ENCODE measurements around the gene CELSR2. TPM values are rescaled to one million over a fixed set of nuclear protein-coding genes. Genes with fewer than 3 reads are reported as not detected.

Gene CELSR2
- total and polyA plus RNA-seq, 9 donors, result 1.2 to 8.6 (median 4.2) TPM

- Histone ChIP-seq H3K36me3 (ENCODE audit: control insufficient read depth, insufficient read depth, low read length) (peaks cover 57% of the 10 kb centered on the region), H3K4me1 (ENCODE audit: control insufficient read depth, insufficient read depth, low read length) (no peaks in the 10 kb centered on the region), H3K4me3 (ENCODE audit: low read length) (no peak overlapping the region), H3K9me3 (replicated peaks; ENCODE audit: control insufficient read depth, low read depth, low read length) (no peaks in the 10 kb centered on the region), H3K27ac (ENCODE audit: low read length) (no peak overlapping the region), H3K27me3 (ENCODE audit: control insufficient read depth, insufficient read depth, low read length) (no peaks in the 10 kb centered on the region)
- no peak for DNase-seq
- WGBS (ENCODE audit: insufficient coverage), result no CpG with 5 or more reads among the region's 3 CpGs
These were observed 21.2 kb upstream of the CELSR2 start for GRCh38 chr1:109228167-109228566.

GRCh38 chr1:109229531-109230127, 19.7 kb upstream of the CELSR2 start:
- H3K36me3 ChIP-seq (ENCODE audit: control insufficient read depth, insufficient read depth, low read length), result peaks cover 56% of the 10 kb centered on the region

GRCh38 chr1:109231066-109231465, 18.3 kb upstream of the CELSR2 start:
- no peak for DNase-seq
- H3K36me3 ChIP-seq (ENCODE audit: control insufficient read depth, insufficient read depth, low read length), result peaks cover 69% of the 10 kb centered on the region
- no peaks in the 10 kb centered on the region for H3K9me3 ChIP-seq (replicated peaks; ENCODE audit: control insufficient read depth, low read depth, low read length)
- H3K27me3 ChIP-seq (ENCODE audit: control insufficient read depth, insufficient read depth, low read length), result no peaks in the 10 kb centered on the region
- no peak overlapping the region for H3K4me3 ChIP-seq (ENCODE audit: low read length)
- no peak overlapping the region for H3K27ac ChIP-seq (ENCODE audit: low read length)
- no peaks in the 10 kb centered on the region for H3K4me1 ChIP-seq (ENCODE audit: control insufficient read depth, insufficient read depth, low read length)
- 93% methylated on average over 3 of the region's 3 CpGs for WGBS (ENCODE audit: insufficient coverage)

More at GRCh38 chr1:109229531-109230127, 19.7 kb upstream of the CELSR2 start:
- no peak for DNase-seq
- H3K4me3 ChIP-seq (ENCODE audit: low read length), result no peak overlapping the region
- no peaks in the 10 kb centered on the region for H3K4me1 ChIP-seq (ENCODE audit: control insufficient read depth, insufficient read depth, low read length)
- no peaks in the 10 kb centered on the region for H3K9me3 ChIP-seq (replicated peaks; ENCODE audit: control insufficient read depth, low read depth, low read length)
- H3K27ac ChIP-seq (ENCODE audit: low read length), result no peak overlapping the region
- no peaks in the 10 kb centered on the region for H3K27me3 ChIP-seq (ENCODE audit: control insufficient read depth, insufficient read depth, low read length)
- 81% methylated on average over 5 of the region's 13 CpGs for WGBS (ENCODE audit: insufficient coverage)

DNA sequence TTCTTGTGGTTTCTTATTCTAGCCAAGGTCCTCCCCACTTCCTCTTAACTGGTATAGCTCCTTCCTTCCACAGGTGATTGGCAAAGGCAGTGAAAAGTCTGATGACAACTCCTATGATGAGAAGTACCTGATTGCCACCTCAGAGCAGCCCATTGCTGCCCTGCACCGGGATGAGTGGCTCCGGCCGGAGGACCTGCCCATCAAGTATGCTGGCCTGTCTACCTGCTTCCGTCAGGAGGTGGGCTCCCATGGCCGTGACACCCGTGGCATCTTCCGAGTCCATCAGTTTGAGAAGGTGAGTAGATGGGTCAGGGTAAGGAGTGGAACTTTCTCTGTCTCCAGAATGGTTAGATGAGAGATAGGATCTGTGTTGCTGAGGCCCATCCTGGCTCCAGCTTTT, 14.2 kb upstream of the CELSR2 start:
- peaks cover 4% of the 10 kb centered on the region for H3K4me1 ChIP-seq (ENCODE audit: control insufficient read depth, insufficient read depth, low read length)
- no peaks in the 10 kb centered on the region for H3K27me3 ChIP-seq (ENCODE audit: control insufficient read depth, insufficient read depth, low read length)
- no peaks in the 10 kb centered on the region for H3K9me3 ChIP-seq (replicated peaks; ENCODE audit: control insufficient read depth, low read depth, low read length)
- WGBS (ENCODE audit: insufficient coverage), result 97% methylated on average over 5 of the region's 7 CpGs
- no peak overlapping the region for H3K27ac ChIP-seq (ENCODE audit: low read length)
- no peak for DNase-seq
- peaks cover 66% of the 10 kb centered on the region for H3K36me3 ChIP-seq (ENCODE audit: control insufficient read depth, insufficient read depth, low read length)
- H3K4me3 ChIP-seq (ENCODE audit: low read length), result no peak overlapping the region

DNA sequence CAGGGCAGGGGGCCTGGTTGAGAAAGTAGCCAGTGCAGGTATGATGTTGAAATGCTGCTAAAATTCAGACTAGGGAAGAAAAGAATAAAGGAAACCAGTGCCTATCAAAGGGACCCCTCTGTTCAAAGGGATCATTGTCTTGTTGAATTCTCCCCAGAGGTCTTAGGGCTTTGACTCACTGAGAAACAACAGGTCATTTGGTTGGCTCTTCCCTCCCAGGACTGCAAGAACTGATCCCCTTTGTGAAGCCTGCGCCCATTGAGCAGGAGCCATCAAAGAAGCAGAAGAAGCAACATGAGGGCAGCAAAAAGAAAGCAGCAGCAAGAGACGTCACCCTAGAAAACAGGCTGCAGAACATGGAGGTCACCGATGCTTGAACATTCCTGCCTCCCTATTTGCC, 11.8 kb upstream of the CELSR2 start:
- no peak overlapping the region for H3K27ac ChIP-seq (ENCODE audit: low read length)
- H3K4me1 ChIP-seq (ENCODE audit: control insufficient read depth, insufficient read depth, low read length), result peaks cover 26% of the 10 kb centered on the region
- H3K27me3 ChIP-seq (ENCODE audit: control insufficient read depth, insufficient read depth, low read length), result peaks cover 5% of the 10 kb centered on the region
- no peaks in the 10 kb centered on the region for H3K9me3 ChIP-seq (replicated peaks; ENCODE audit: control insufficient read depth, low read depth, low read length)
- WGBS (ENCODE audit: insufficient coverage), result 86% methylated on average over 3 of the region's 3 CpGs
- DNase-seq, result no peak
- H3K4me3 ChIP-seq (ENCODE audit: low read length), result no peak overlapping the region
- peaks cover 45% of the 10 kb centered on the region for H3K36me3 ChIP-seq (ENCODE audit: control insufficient read depth, insufficient read depth, low read length)

DNA sequence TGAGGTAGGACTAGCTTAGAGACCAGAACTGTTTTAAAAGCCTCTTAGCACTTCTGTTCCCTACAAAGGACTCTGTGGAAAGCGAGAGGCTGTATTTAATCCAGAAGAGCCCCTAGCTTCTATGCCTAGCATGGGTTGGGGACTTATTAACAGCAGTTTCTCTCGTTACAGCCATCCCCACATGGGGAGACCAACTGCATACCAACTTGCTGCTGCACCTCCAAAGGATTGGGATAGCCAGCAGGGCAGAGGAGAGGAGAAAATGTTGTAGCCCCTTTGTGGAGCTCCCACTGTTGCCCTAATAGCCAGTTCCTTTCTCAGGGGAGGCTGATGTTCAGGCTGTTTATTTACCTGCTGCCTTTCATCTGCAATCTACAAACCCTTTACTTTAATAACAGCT, 11.0 kb upstream of the CELSR2 start:
- Histone ChIP-seq H3K36me3 (ENCODE audit: control insufficient read depth, insufficient read depth, low read length) (peaks cover 38% of the 10 kb centered on the region), H3K4me1 (ENCODE audit: control insufficient read depth, insufficient read depth, low read length) (peaks cover 32% of the 10 kb centered on the region), H3K27me3 (ENCODE audit: control insufficient read depth, insufficient read depth, low read length) (peaks cover 5% of the 10 kb centered on the region), H3K4me3 (ENCODE audit: low read length) (no peak overlapping the region), H3K27ac (ENCODE audit: low read length) (no peak overlapping the region), H3K9me3 (replicated peaks; ENCODE audit: control insufficient read depth, low read depth, low read length) (no peaks in the 10 kb centered on the region)
- WGBS (ENCODE audit: insufficient coverage), result no CpG with 5 or more reads among the region's 2 CpGs
- DNase-seq, result no peak

DNA sequence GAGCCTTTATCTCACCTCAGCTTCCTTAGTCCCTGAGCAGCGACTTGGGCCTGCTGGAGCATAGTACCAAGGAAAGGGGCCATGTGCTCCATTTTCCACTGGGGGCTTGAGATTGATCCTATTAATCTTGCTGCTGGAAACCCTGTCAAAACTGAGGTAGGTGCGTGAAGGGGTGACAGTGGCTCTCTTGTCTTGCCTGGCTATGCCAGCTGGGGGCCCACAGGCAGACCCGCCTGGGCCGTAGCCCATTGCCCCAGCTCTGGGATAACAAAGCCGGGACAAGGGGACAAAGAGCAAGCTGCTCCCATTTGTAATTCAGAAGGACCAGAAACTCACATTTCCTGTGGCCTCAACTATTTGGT, 10.3 kb upstream of the CELSR2 start:
- peaks cover 38% of the 10 kb centered on the region for H3K36me3 ChIP-seq (ENCODE audit: control insufficient read depth, insufficient read depth, low read length)
- no peaks in the 10 kb centered on the region for H3K9me3 ChIP-seq (replicated peaks; ENCODE audit: control insufficient read depth, low read depth, low read length)
- no peak overlapping the region for H3K4me3 ChIP-seq (ENCODE audit: low read length)
- peaks cover 5% of the 10 kb centered on the region for H3K27me3 ChIP-seq (ENCODE audit: control insufficient read depth, insufficient read depth, low read length)
- peaks cover 32% of the 10 kb centered on the region for H3K4me1 ChIP-seq (ENCODE audit: control insufficient read depth, insufficient read depth, low read length)
- H3K27ac ChIP-seq (ENCODE audit: low read length), result no peak overlapping the region
- DNase-seq, result no peak
- 80% methylated on average over 1 of the region's 5 CpGs for WGBS (ENCODE audit: insufficient coverage)

- Histone ChIP-seq H3K27ac (ENCODE audit: low read length) (no peak overlapping the region), H3K4me1 (ENCODE audit: control insufficient read depth, insufficient read depth, low read length) (peaks cover 34% of the 10 kb centered on the region), H3K4me3 (ENCODE audit: low read length) (no peak overlapping the region), H3K36me3 (ENCODE audit: control insufficient read depth, insufficient read depth, low read length) (peaks cover 38% of the 10 kb centered on the region), H3K9me3 (replicated peaks; ENCODE audit: control insufficient read depth, low read depth, low read length) (no peaks in the 10 kb centered on the region), H3K27me3 (ENCODE audit: control insufficient read depth, insufficient read depth, low read length) (peaks cover 5% of the 10 kb centered on the region)
- no peak for DNase-seq
- WGBS (ENCODE audit: insufficient coverage), result 59% methylated on average over 4 of the region's 6 CpGs
These were observed 9.8 kb upstream of the CELSR2 start for GRCh38 chr1:109239409-109240068.

- H3K4me1 ChIP-seq (ENCODE audit: control insufficient read depth, insufficient read depth, low read length), result peaks cover 38% of the 10 kb centered on the region
- H3K36me3 ChIP-seq (ENCODE audit: control insufficient read depth, insufficient read depth, low read length), result peaks cover 31% of the 10 kb centered on the region
- no peak overlapping the region for H3K4me3 ChIP-seq (ENCODE audit: low read length)
- WGBS (ENCODE audit: insufficient coverage), result 23% methylated on average over 18 of the region's 26 CpGs
- peaks cover 5% of the 10 kb centered on the region for H3K27me3 ChIP-seq (ENCODE audit: control insufficient read depth, insufficient read depth, low read length)
- peak overlapping the region; percentile 21 for H3K27ac ChIP-seq (ENCODE audit: low read length)
- peak; percentile 83 for DNase-seq
- no peaks in the 10 kb centered on the region for H3K9me3 ChIP-seq (replicated peaks; ENCODE audit: control insufficient read depth, low read depth, low read length)
These were observed 8.9 kb upstream of the CELSR2 start for GRCh38 chr1:109240158-109241152.

DNA sequence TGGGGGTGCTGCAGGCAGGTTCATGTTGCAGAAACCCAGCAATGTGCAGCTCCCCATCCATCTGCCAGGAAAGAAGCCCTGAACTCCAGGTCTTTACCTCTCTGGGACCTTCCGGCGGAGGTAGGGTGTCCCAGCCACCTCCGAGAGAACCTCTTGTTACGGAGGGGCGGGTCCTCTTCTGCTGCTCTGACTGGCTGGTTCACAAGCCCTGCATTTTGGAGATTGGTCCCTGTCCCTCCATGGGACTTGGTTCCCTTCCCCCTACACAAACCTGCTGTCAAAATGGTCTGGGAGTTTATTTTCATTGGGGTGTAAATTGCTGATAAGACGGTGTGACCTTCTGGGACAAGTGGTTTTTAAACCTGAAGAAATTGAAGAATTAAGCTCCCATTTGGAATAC, 8.0 kb upstream of the CELSR2 start:
- H3K36me3 ChIP-seq (ENCODE audit: control insufficient read depth, insufficient read depth, low read length), result peaks cover 22% of the 10 kb centered on the region
- H3K4me1 ChIP-seq (ENCODE audit: control insufficient read depth, insufficient read depth, low read length), result peaks cover 38% of the 10 kb centered on the region
- no peak for DNase-seq
- no peaks in the 10 kb centered on the region for H3K9me3 ChIP-seq (replicated peaks; ENCODE audit: control insufficient read depth, low read depth, low read length)
- no peak overlapping the region for H3K4me3 ChIP-seq (ENCODE audit: low read length)
- WGBS (ENCODE audit: insufficient coverage), result no CpG with 5 or more reads among the region's 6 CpGs
- H3K27me3 ChIP-seq (ENCODE audit: control insufficient read depth, insufficient read depth, low read length), result peaks cover 5% of the 10 kb centered on the region
- no peak overlapping the region for H3K27ac ChIP-seq (ENCODE audit: low read length)
